ENCODE results near the gene LHX1.
A peak's percentile ranks its signal among the peaks of the same experiment; 100 is the strongest.

The LHX1 gene

GRCh38 chr17:36947922-36948716, 10.8 kb downstream of the LHX1 start:
- DNase-seq: no peak
- H3K27me3 Mint-ChIP-seq: peaks cover 21 to 30% of the 10 kb centered on the region in 2 donors
- H3K4me1 Mint-ChIP-seq: peaks cover 34 to 48% of the 10 kb centered on the region in 2 donors
- peak overlapping the region; percentile 98 for H3K27ac Mint-ChIP-seq
- peak overlapping the region; percentile 93 for H3K4me3 Mint-ChIP-seq
- ATAC-seq (replicated peaks): peak; percentile 47 to 49
- H3K9me3 Mint-ChIP-seq: no peaks in the 10 kb centered on the region
- H3K36me3 Mint-ChIP-seq: peaks cover 21 to 32% of the 10 kb centered on the region in 2 donors

GRCh38 chr17:36948717-36949460, 11.6 kb downstream of the LHX1 start, which contains the start of gene AATF:
Gene AATF (plus strand): TSS chr17:36948954. CDS start chr17:36949126, 172 bp downstream.
- DNase-seq (peak; percentile 95), ATAC-seq (replicated peaks) (peak; percentile 97 to 98)
- Mint-ChIP-seq H3K27ac (peak within 1 kb of the TSS; percentile 98), H3K4me3 (peak within 1 kb of the TSS; percentile 93), H3K9me3 (no peaks in the 10 kb centered on the region), H3K4me1 (peaks cover 32 to 50% of the 10 kb centered on the region in 2 donors), H3K27me3 (peaks cover 16 to 24% of the 10 kb centered on the region in 2 donors), H3K36me3 (peaks cover 24 to 35% of the 10 kb centered on the region in 2 donors)

DNA sequence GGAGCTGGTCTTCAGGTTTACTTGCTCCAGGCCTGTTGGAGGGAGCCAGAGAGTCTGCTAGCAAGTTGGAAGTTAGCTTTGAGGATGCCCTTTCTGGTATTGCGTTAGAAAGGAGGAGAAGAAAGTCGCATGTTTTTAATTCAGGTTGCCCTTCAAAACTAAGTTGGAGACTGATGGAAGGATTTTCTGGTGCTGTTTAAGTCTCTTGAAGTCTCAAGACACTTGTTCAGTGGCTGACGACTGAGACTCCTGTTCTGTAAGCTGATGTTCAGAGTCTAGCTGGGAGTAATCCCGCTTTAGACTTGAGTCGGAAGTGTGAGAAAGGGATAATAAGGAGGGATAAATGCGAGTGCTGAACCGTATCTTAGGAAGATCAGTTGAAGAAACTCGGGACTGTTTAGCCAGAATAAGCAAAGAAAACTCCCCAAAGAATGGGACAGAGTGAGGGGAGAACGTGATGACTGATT, 12.2 kb downstream of the LHX1 start:
- Mint-ChIP-seq H3K36me3 (peaks cover 30 to 41% of the 10 kb centered on the region in 2 donors), H3K27ac (peak overlapping the region; percentile 98), H3K4me1 (peaks cover 32 to 57% of the 10 kb centered on the region in 2 donors), H3K4me3 (peak overlapping the region; percentile 93), H3K9me3 (no peaks in the 10 kb centered on the region), H3K27me3 (peaks cover 16 to 22% of the 10 kb centered on the region in 2 donors)
- ATAC-seq (replicated peaks) (no peak), DNase-seq (no peak)

DNA sequence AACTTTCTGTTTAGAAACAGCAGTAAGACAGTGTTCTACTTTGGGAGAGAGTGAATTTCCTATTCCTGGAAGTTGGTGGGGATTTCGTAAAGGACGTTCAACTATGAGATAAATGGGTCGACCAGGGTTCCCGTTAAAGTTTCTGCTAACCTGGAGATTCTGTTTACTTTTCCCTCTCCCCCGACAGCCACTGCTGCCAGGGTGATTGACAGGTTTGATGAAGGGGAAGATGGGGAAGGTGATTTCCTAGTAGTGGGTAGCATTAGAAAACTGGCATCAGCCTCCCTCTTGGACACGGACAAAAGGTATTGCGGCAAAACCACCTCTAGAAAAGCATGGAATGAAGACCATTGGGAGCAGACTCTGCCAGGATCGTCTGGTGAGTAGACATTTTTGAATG, 12.8 kb downstream of the LHX1 start:
- peak overlapping the region; percentile 98 for H3K27ac Mint-ChIP-seq
- DNase-seq (no peak), ATAC-seq (replicated peaks) (no peak)
- peaks cover 16 to 17% of the 10 kb centered on the region in 2 donors for H3K27me3 Mint-ChIP-seq
- peak overlapping the region; percentile 93 for H3K4me3 Mint-ChIP-seq
- H3K9me3 Mint-ChIP-seq: no peaks in the 10 kb centered on the region
- peaks cover 32 to 59% of the 10 kb centered on the region in 2 donors for H3K4me1 Mint-ChIP-seq
- H3K36me3 Mint-ChIP-seq: peaks cover 34 to 45% of the 10 kb centered on the region in 2 donors

- Mint-ChIP-seq H3K4me1 (peaks cover 32 to 59% of the 10 kb centered on the region in 2 donors), H3K9me3 (no peaks in the 10 kb centered on the region), H3K4me3 (peak overlapping the region in 1 of 2 donors; percentile 14), H3K36me3 (peaks cover 41 to 54% of the 10 kb centered on the region in 2 donors), H3K27me3 (peaks cover 15 to 16% of the 10 kb centered on the region in 2 donors), H3K27ac (no peak overlapping the region)
- ATAC-seq (replicated peaks): no peak
- DNase-seq: no peak
Observed at GRCh38 chr17:36951084-36951789, 14.0 kb downstream of the LHX1 start.

DNA sequence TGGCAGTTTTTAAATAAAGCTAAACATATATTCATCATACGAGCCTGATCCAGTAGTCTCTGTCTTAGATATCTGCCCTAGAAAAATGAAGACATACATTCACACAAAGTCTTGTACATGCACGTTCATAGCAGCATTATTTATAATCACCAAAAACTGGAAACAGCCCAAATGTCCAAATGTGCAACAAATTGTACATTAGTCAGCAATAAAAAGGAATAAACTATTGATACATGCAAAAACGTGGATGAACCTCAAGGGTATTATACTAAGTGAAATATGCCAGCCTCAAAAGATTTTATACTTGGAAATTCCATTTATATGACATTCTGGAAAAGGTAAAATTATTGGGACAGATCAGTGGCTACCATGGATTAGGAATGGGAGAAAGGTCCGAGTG, 34.2 kb downstream of the LHX1 start:
- H3K36me3 Mint-ChIP-seq: peaks cover 26 to 49% of the 10 kb centered on the region in 2 donors

GRCh38 chr17:36972186-36972700, 35.0 kb downstream of the LHX1 start:
- H3K27ac Mint-ChIP-seq: no peak overlapping the region
- peaks cover 26 to 41% of the 10 kb centered on the region in 2 donors for H3K36me3 Mint-ChIP-seq
- no peak for ATAC-seq (replicated peaks)
- DNase-seq: no peak
- H3K27me3 Mint-ChIP-seq: no peaks in the 10 kb centered on the region
- H3K4me1 Mint-ChIP-seq: peaks cover 9 to 38% of the 10 kb centered on the region in 2 donors
- H3K9me3 Mint-ChIP-seq: no peaks in the 10 kb centered on the region
- H3K4me3 Mint-ChIP-seq: no peak overlapping the region

More for the DNA sequence above, 34.2 kb downstream of the LHX1 start:
- no peak overlapping the region for H3K4me3 Mint-ChIP-seq
- H3K4me1 Mint-ChIP-seq: peaks cover 6 to 43% of the 10 kb centered on the region in 2 donors
- no peak for DNase-seq
- no peaks in the 10 kb centered on the region for H3K9me3 Mint-ChIP-seq
- H3K27me3 Mint-ChIP-seq: no peaks in the 10 kb centered on the region
- no peak for ATAC-seq (replicated peaks)
- H3K27ac Mint-ChIP-seq: no peak overlapping the region

DNA sequence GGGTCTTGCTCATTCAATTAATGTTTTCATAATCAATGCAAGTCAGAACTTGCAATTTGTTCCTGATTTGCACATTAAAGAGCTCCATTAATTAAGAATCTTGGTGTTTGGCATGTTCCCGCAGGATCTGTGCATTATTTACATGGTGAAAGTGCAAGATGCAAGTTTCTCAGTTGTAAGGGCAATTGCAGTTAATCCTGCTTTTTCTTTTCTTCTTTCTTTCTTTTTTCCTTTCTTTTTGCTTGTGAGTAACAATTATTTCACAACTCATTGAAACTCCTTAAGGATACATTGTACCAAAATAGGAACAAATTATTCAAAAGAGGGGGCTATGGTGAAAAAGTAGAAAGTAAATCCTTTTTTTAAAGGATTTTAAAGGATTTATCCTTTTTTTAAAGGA, 35.6 kb downstream of the LHX1 start:
- DNase-seq (no peak), ATAC-seq (replicated peaks) (no peak)
- no peak overlapping the region for H3K27ac Mint-ChIP-seq
- no peak overlapping the region for H3K4me3 Mint-ChIP-seq
- H3K9me3 Mint-ChIP-seq: no peaks in the 10 kb centered on the region
- no peaks in the 10 kb centered on the region for H3K27me3 Mint-ChIP-seq
- H3K36me3 Mint-ChIP-seq: peaks cover 20 to 35% of the 10 kb centered on the region in 2 donors
- H3K4me1 Mint-ChIP-seq: peaks cover 9 to 32% of the 10 kb centered on the region in 2 donors

GRCh38 chr17:36975922-36976515, 38.7 kb downstream of the LHX1 start:
- Mint-ChIP-seq H3K27me3 (no peaks in the 10 kb centered on the region), H3K27ac (no peak overlapping the region), H3K4me3 (no peak overlapping the region), H3K36me3 (peaks cover 4 to 17% of the 10 kb centered on the region in 2 donors), H3K9me3 (no peaks in the 10 kb centered on the region), H3K4me1 (peaks cover 11 to 40% of the 10 kb centered on the region in 2 donors)
- DNase-seq (no peak), ATAC-seq (replicated peaks) (no peak)

GRCh38 chr17:36977066-36977465, 39.8 kb downstream of the LHX1 start:
- Mint-ChIP-seq H3K4me3 (no peak overlapping the region), H3K4me1 (peaks cover 15 to 50% of the 10 kb centered on the region in 2 donors), H3K27me3 (no peaks in the 10 kb centered on the region), H3K27ac (no peak overlapping the region), H3K36me3 (peaks cover 11 to 24% of the 10 kb centered on the region in 2 donors), H3K9me3 (peaks cover 0 to 3% of the 10 kb centered on the region in 2 donors)
- DNase-seq: no peak
- ATAC-seq (replicated peaks): no peak

DNA sequence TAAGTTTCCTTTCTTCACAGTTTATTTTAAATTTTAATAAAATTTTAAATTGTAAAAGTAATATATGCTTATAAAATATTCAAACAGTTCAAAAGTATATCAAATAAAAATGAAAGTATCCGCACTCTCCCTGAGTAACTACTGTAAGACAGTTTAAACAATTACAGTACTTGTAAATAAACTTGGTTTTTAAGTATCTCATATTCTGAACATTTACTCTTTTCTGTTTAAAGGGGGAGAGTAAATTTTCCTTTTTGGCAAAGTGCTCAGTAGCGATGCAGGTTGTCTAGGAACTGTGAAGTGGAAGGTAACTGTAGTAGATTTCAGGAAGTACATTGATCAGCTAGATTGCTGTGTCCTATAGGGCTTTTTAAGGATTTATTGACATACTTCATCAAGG, 40.3 kb downstream of the LHX1 start:
- H3K4me3 Mint-ChIP-seq: no peak overlapping the region
- peaks cover 15 to 51% of the 10 kb centered on the region in 2 donors for H3K4me1 Mint-ChIP-seq
- H3K27ac Mint-ChIP-seq: no peak overlapping the region
- peaks cover 12 to 27% of the 10 kb centered on the region in 2 donors for H3K36me3 Mint-ChIP-seq
- ATAC-seq (replicated peaks) (no peak), DNase-seq (no peak)
- H3K27me3 Mint-ChIP-seq: no peaks in the 10 kb centered on the region
- H3K9me3 Mint-ChIP-seq: peaks cover 0 to 3% of the 10 kb centered on the region in 2 donors

GRCh38 chr17:36978810-36979564, 41.7 kb downstream of the LHX1 start:
- Mint-ChIP-seq H3K27ac (no peak overlapping the region), H3K4me3 (no peak overlapping the region), H3K36me3 (peaks cover 13 to 28% of the 10 kb centered on the region in 2 donors), H3K4me1 (peaks cover 15 to 42% of the 10 kb centered on the region in 2 donors), H3K27me3 (no peaks in the 10 kb centered on the region), H3K9me3 (peaks cover 0 to 3% of the 10 kb centered on the region in 2 donors)
- no peak for ATAC-seq (replicated peaks)
- no peak for DNase-seq

DNA sequence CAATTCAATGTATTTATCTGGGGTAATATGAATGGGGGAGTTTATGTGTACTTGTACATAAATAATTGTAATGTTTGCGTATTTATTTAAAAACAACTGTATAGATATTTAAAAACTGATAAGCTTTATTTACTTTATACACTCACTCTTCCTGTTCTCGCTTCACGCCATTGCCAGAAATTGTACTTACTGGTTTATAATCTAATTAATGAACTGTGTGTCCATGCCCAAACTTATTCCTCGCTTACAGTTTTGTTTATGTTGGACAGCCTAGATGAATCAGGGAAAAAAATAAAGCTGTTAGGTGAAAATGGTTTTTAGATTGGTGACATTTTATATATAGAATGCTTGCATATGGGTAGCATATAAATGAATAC, 42.3 kb downstream of the LHX1 start:
- Mint-ChIP-seq H3K27ac (no peak overlapping the region), H3K4me3 (no peak overlapping the region), H3K4me1 (peaks cover 15 to 42% of the 10 kb centered on the region in 2 donors), H3K9me3 (peaks cover 0 to 3% of the 10 kb centered on the region in 2 donors), H3K27me3 (no peaks in the 10 kb centered on the region), H3K36me3 (peaks cover 13 to 32% of the 10 kb centered on the region in 2 donors)
- no peak for DNase-seq
- no peak for ATAC-seq (replicated peaks)

Measured in stimulated activated naive B cell treated with anti-CD40 and anti-IgM and Interleukin-4, amounts not matched to agents 10 μg/mL and 1 μg/mL and 100 μg/mL, for 72 hours (primary cell).